PC-9 (cell line): Measurements from ENCODE around the gene KRT73. TPM values are rescaled to one million over a fixed set of nuclear protein-coding genes. Genes with fewer than 3 reads are reported as not detected.

Source experiments
- BruUV-seq: library from RNA; stranded (reverse); fragments of 400-500 nt; replicated peaks from 2 replicates; lab custom pipeline; 2021; lab: Mats Ljungman, UMichigan
- CTCF ChIA-PET: fragments of 300-600 bp; sonication (Branson Sonifier 250); formaldehyde crosslinking; loops from one replicate; lab custom pipeline; 2022; ENCODE audit warnings: antibody characterized with exemption; lab: Charles Lee
- POLR2A ChIA-PET: fragments of 300-600 bp; sonication (Branson Sonifier 250); formaldehyde crosslinking; loops from one replicate; lab custom pipeline; 2022; ENCODE audit warnings: antibody characterized with exemption; ENCODE audit not compliant: unreplicated experiment; lab: Charles Lee
- DNase-seq, 2 experiments: peaks; one replicate each; pipeline versions ENCODE4 v3.0.0 to v3.0.0-alpha.2; 2015 to 2022; ENCODE audit warnings: mixed read lengths in 1 of 2
- H2AFZ ChIP-seq: fragments of 200-600 bp; sonication (generic); 2 replicates; pipeline ENCODE4 v1.8.1; 2017; ENCODE audit warnings: antibody characterized with exemption
- H3F3A ChIP-seq: fragments of 200-600 bp; sonication (generic); 2 replicates; pipeline ENCODE4 v1.8.1; 2017; ENCODE audit warnings: antibody characterized with exemption, mild to moderate bottlenecking, low read depth; ENCODE audit not compliant: insufficient read depth
- H3K27ac ChIP-seq: fragments of 200-600 bp; sonication (generic); 2 replicates; pipeline ENCODE4 v1.6.1; 2016; ENCODE audit warnings: mixed run types
- H3K27me3 ChIP-seq: fragments of 200-600 bp; sonication (generic); 2 replicates; pipeline ENCODE4 v1.6.1; 2016; ENCODE audit warnings: low read depth, mixed run types; ENCODE audit not compliant: insufficient read depth
- H3K36me3 ChIP-seq: fragments of 200-600 bp; sonication (generic); 2 replicates; pipeline ENCODE4 v1.6.1; 2016; ENCODE audit warnings: low read depth, mixed run types
- H3K4me1 ChIP-seq: fragments of 200-600 bp; sonication (generic); replicated peaks from 2 replicates; pipeline ENCODE4 v1.6.1; 2016; ENCODE audit warnings: mixed run types; ENCODE audit not compliant: insufficient read depth
- H3K4me2 ChIP-seq: fragments of 200-600 bp; sonication (generic); 2 replicates; pipeline ENCODE4 v1.6.1; 2017; ENCODE audit warnings: mixed run types
- H3K4me3 ChIP-seq: fragments of 200-600 bp; sonication (generic); 2 replicates; pipeline ENCODE4 v1.6.1; 2016; ENCODE audit warnings: mixed run types
- H3K79me2 ChIP-seq: fragments of 200-600 bp; sonication (generic); 2 replicates; pipeline ENCODE4 v1.6.1; 2017; ENCODE audit warnings: low read depth, mixed run types
- H3K9me2 ChIP-seq: fragments of 200-600 bp; sonication (generic); 2 replicates; pipeline ENCODE4 v1.8.1; 2017; ENCODE audit warnings: mild to moderate bottlenecking; ENCODE audit not compliant: insufficient read depth
- H3K9me3 ChIP-seq: fragments of 200-600 bp; sonication (generic); 2 replicates; pipeline ENCODE4 v1.8.1; 2016; ENCODE audit warnings: low read depth; ENCODE audit not compliant: insufficient read depth
- H4K20me1 ChIP-seq: fragments of 200-600 bp; sonication (generic); 2 replicates; pipeline ENCODE4 v1.8.1; 2017; ENCODE audit not compliant: insufficient read depth
- EZH2 ChIP-seq: fragments of 200-600 bp; sonication (generic); IDR thresholded peaks from 2 replicates; pipeline ENCODE4 v1.8.0; 2017; ENCODE audit warnings: antibody characterized with exemption, low read depth
- intact Hi-C: fragments of 100-400 bp; cut with micrococcal nuclease; formaldehyde crosslinking; loops from one replicate; pipeline ENCODE4 v1.10.0; 2022; ENCODE audit not compliant: unreplicated experiment
- total RNA-seq: library from RNA; stranded (reverse); gene quantifications from 2 replicates; pipeline ENCODE4 v1.2.3, GENCODE V29; 2021
- TF ChIP-seq, protein P1 (sequence below): fragments of 200-600 bp; sonication (generic); conservative IDR thresholded peaks from 2 replicates; pipeline ENCODE4 v1.6.1; 2017; ENCODE audit warnings: mixed run types, antibody characterized with exemption, mild to moderate bottlenecking, moderate library complexity

Gene KRT73
- total RNA-seq, 1 experiment from 2014 or later = not detected

DNA sequence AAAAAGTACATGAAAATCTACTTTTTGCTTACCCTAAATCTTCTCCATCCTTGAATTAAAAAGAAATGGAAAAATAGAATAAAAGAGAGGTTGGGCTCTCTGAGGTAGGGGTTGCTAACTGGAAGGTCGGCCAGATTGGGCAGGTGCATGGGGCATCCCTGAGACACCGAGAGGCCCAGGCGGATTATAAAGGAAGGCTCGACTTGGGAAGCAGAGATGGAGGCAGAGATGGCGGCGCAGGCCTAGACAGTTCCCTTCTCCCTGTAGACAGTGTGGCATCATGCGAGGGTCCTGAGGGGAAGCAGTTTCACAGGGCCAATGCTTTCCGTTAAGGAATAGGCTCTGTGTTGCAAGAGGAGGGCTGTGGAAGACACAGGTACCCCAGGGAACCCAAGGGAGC is 41.0 kb downstream of the KRT73 start:
- peaks cover 19% of the 10 kb centered on the region for H3K4me1 ChIP-seq
- H3K4me2 ChIP-seq = no peak overlapping the region
- H3K9me3 ChIP-seq = no peaks in the 10 kb centered on the region
- intact Hi-C loops = no loop called here
- ChIA-PET POLR2A (no interaction called here), CTCF (interaction anchor here (1.0 kb wide), 1 partner anchor 458 kb away, joined by 3 read pairs; no protein-coding TSS in a partner anchor)
- H3K4me3 ChIP-seq = no peak overlapping the region
- no peaks in the 10 kb centered on the region for H3F3A ChIP-seq
- H3K27ac ChIP-seq = no peak overlapping the region
- no peak for TF ChIP-seq EZH2
- TF ChIP-seq, protein P1, sequence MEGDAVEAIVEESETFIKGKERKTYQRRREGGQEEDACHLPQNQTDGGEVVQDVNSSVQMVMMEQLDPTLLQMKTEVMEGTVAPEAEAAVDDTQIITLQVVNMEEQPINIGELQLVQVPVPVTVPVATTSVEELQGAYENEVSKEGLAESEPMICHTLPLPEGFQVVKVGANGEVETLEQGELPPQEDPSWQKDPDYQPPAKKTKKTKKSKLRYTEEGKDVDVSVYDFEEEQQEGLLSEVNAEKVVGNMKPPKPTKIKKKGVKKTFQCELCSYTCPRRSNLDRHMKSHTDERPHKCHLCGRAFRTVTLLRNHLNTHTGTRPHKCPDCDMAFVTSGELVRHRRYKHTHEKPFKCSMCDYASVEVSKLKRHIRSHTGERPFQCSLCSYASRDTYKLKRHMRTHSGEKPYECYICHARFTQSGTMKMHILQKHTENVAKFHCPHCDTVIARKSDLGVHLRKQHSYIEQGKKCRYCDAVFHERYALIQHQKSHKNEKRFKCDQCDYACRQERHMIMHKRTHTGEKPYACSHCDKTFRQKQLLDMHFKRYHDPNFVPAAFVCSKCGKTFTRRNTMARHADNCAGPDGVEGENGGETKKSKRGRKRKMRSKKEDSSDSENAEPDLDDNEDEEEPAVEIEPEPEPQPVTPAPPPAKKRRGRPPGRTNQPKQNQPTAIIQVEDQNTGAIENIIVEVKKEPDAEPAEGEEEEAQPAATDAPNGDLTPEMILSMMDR = no peak
- H3K9me2 ChIP-seq = no peaks in the 10 kb centered on the region
- H2AFZ ChIP-seq = no peak overlapping the region
- no peaks in the 10 kb centered on the region for H3K27me3 ChIP-seq
- DNase-seq = no peak
- no peaks in the 10 kb centered on the region for H3K36me3 ChIP-seq
- BruUV-seq = no TSS peak
- H4K20me1 ChIP-seq = no peaks in the 10 kb centered on the region
- no peaks in the 10 kb centered on the region for H3K79me2 ChIP-seq

DNA sequence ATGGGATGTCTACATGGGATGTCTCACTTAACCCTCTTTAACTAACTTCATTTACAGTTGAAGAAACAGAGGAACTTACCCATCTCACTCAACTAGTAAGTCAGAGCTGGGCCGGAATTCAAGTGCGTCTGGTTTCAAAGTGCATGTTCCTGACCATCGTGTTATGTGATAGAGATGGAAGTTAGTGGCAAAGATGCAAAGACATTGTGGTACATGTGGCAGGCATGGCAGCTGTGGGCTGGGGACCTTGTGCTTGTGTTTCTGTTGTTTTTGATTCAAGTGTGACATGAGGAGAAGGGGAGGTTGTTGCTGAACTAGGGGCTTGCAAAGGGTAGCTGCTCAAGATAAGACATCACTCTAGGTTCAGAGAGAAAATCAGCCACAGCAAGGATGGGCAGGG is 42.4 kb downstream of the KRT73 start:
- no peak overlapping the region for H3K27ac ChIP-seq
- no peaks in the 10 kb centered on the region for H4K20me1 ChIP-seq
- H3F3A ChIP-seq = no peaks in the 10 kb centered on the region
- H3K36me3 ChIP-seq = no peaks in the 10 kb centered on the region
- H3K9me3 ChIP-seq = no peaks in the 10 kb centered on the region
- no peak overlapping the region for H3K4me3 ChIP-seq
- no peak for TF ChIP-seq EZH2
- TF ChIP-seq, protein P1 = no peak
- no TSS peak for BruUV-seq
- no peaks in the 10 kb centered on the region for H3K9me2 ChIP-seq
- H3K27me3 ChIP-seq = no peaks in the 10 kb centered on the region
- ChIA-PET CTCF (no interaction called here), POLR2A (no interaction called here)
- no peak overlapping the region for H2AFZ ChIP-seq
- DNase-seq = no peak
- intact Hi-C loops = no loop called here
- H3K79me2 ChIP-seq = no peaks in the 10 kb centered on the region
- peaks cover 5% of the 10 kb centered on the region; the same call in 1 of the 2 replicates for H3K4me1 ChIP-seq
- no peak overlapping the region for H3K4me2 ChIP-seq

DNA sequence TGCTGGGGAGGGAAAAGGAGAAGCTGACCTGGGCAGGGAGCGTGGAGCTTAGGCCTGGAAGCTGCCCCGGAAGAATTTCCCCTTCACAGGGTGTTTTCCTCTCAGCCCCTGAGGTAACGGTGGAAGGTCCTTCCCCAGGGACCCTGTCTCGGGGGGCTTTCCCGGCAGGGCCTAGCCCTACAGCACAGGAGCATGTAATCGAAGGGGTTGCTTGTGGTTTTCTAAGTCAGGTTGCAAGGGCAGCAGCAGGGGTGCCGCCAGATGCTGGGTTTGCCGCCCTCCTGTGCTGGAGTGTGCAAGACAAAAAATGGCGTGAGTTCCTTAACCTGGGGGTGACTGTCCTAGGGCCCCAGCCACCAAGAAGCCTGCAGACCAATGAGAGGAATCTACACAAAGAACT is 43.1 kb downstream of the KRT73 start:
- POLR2A ChIA-PET = no interaction called here
- no peak overlapping the region for H3K4me3 ChIP-seq
- no peaks in the 10 kb centered on the region for H3K9me3 ChIP-seq
- H3K4me1 ChIP-seq = no peaks in the 10 kb centered on the region
- no peaks in the 10 kb centered on the region for H3F3A ChIP-seq
- H2AFZ ChIP-seq = no peak overlapping the region
- intact Hi-C loops = no loop called here
- no peaks in the 10 kb centered on the region for H4K20me1 ChIP-seq
- TF ChIP-seq, protein P1 = no peak
- TF ChIP-seq EZH2 = no peak
- CTCF ChIA-PET = interaction anchor here (0.9 kb wide), 1 partner anchor 203 kb away, joined by 4 read pairs; no protein-coding TSS in a partner anchor
- no peaks in the 10 kb centered on the region for H3K36me3 ChIP-seq
- H3K79me2 ChIP-seq = no peaks in the 10 kb centered on the region
- no peaks in the 10 kb centered on the region for H3K27me3 ChIP-seq
- no peaks in the 10 kb centered on the region for H3K9me2 ChIP-seq
- BruUV-seq = no TSS peak
- no peak overlapping the region for H3K27ac ChIP-seq
- no peak for DNase-seq
- H3K4me2 ChIP-seq = no peak overlapping the region
